DND-41 (cell line): ENCODE data around the gene JOSD2.

Experiments used
- ATAC-seq: fragments of 200-7000 bp; cut with Tn5 transposase; 3 replicates; pipeline ENCODE4 v1.9.1; 2021; ENCODE audit warnings: low read depth; ENCODE audit not compliant: insufficient read depth
- DNase-seq: peaks from one replicate; pipeline ENCODE4 v3.0.0-alpha.2; 2020
- H2AFZ ChIP-seq: 2 replicates; pipeline ENCODE4 v1.6.0; 2012; ENCODE audit warnings: low read depth, low read length
- H3K27ac ChIP-seq: 2 replicates; pipeline ENCODE4 v1.5.1; 2012; ENCODE audit warnings: low read length, inconsistent platforms
- H3K27me3 ChIP-seq: fragments of 200-600 bp; sonication (generic); 2 replicates; pipeline ENCODE4 v1.6.0; 2012; ENCODE audit warnings: low read length, mild to moderate bottlenecking, inconsistent platforms; ENCODE audit not compliant: insufficient read depth, poor library complexity
- H3K36me3 ChIP-seq: 2 replicates; pipeline ENCODE4 v1.5.1; 2012; ENCODE audit warnings: low read length, inconsistent platforms; ENCODE audit not compliant: insufficient read depth
- H3K4me1 ChIP-seq: 2 replicates; pipeline ENCODE4 v1.5.1; 2012; ENCODE audit warnings: mild to moderate bottlenecking, low read length; ENCODE audit not compliant: insufficient read depth
- H3K4me2 ChIP-seq: 2 replicates; pipeline ENCODE4 v1.6.0; 2012; ENCODE audit warnings: mild to moderate bottlenecking, moderate library complexity, low read length, inconsistent platforms; ENCODE audit not compliant: insufficient read depth
- H3K4me3 ChIP-seq, 2 experiments: fragments of 200-600 bp in 1 of 2; shearing (Covaris generic) in 1 of 2; 2 replicates each; pipeline ENCODE4 v1.5.1; 2012 to 2016; ENCODE audit warnings: inconsistent platforms in 2 of 2, low read length in 2 of 2, mild to moderate bottlenecking in 2 of 2, low read depth in 1 of 2, moderate library complexity in 1 of 2
- H3K79me2 ChIP-seq: 2 replicates; pipeline ENCODE4 v1.6.0; 2012; ENCODE audit warnings: low read length, inconsistent platforms; ENCODE audit not compliant: insufficient read depth
- H3K9ac ChIP-seq: 2 replicates; pipeline ENCODE4 v1.6.0; 2012; ENCODE audit warnings: low read depth, mild to moderate bottlenecking, inconsistent platforms, low read length, moderate library complexity
- H3K9me3 ChIP-seq: 2 replicates; pipeline ENCODE4 v1.5.1; 2012; ENCODE audit warnings: low read length, moderate library complexity, mild to moderate bottlenecking, inconsistent platforms; ENCODE audit not compliant: insufficient read depth, severe bottlenecking
- H4K20me1 ChIP-seq: 2 replicates; pipeline ENCODE4 v1.6.0; 2012; ENCODE audit warnings: low read length; ENCODE audit not compliant: insufficient read depth
- EZH2 ChIP-seq: IDR thresholded peaks from 3 replicates; pipeline ENCODE4 v1.6.1; 2012; ENCODE audit warnings: borderline replicate concordance, low read depth, mild to moderate bottlenecking, moderate library complexity, low read length, inconsistent platforms; ENCODE audit not compliant: severe bottlenecking
- TF ChIP-seq, protein P1 (sequence below): IDR thresholded peaks from 2 replicates; pipeline ENCODE4 v1.5.1; 2012; ENCODE audit warnings: borderline replicate concordance, low read length, moderate library complexity, mild to moderate bottlenecking; ENCODE audit not compliant: poor library complexity, severe bottlenecking; ENCODE audit errors: extremely low read depth

JOSD2 gene

GRCh38 chr19:50485284-50485955 lies 25.6 kb downstream of the JOSD2 start:
- no peaks in the 10 kb centered on the region for H4K20me1 ChIP-seq
- H3K4me1 ChIP-seq, result no peaks in the 10 kb centered on the region
- no peak overlapping the region for H2AFZ ChIP-seq
- no peaks in the 10 kb centered on the region for H3K9me3 ChIP-seq
- no peak overlapping the region for H3K9ac ChIP-seq
- no peaks in the 10 kb centered on the region for H3K27me3 ChIP-seq
- H3K79me2 ChIP-seq, result no peaks in the 10 kb centered on the region
- H3K36me3 ChIP-seq, result no peaks in the 10 kb centered on the region
- DNase-seq (no peak), ATAC-seq (no peak)
- no peak overlapping the region for H3K4me3 ChIP-seq
- TF ChIP-seq, protein P1, sequence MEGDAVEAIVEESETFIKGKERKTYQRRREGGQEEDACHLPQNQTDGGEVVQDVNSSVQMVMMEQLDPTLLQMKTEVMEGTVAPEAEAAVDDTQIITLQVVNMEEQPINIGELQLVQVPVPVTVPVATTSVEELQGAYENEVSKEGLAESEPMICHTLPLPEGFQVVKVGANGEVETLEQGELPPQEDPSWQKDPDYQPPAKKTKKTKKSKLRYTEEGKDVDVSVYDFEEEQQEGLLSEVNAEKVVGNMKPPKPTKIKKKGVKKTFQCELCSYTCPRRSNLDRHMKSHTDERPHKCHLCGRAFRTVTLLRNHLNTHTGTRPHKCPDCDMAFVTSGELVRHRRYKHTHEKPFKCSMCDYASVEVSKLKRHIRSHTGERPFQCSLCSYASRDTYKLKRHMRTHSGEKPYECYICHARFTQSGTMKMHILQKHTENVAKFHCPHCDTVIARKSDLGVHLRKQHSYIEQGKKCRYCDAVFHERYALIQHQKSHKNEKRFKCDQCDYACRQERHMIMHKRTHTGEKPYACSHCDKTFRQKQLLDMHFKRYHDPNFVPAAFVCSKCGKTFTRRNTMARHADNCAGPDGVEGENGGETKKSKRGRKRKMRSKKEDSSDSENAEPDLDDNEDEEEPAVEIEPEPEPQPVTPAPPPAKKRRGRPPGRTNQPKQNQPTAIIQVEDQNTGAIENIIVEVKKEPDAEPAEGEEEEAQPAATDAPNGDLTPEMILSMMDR, result no peak
- no peak for TF ChIP-seq EZH2
- H3K4me2 ChIP-seq, result no peak overlapping the region
- no peak overlapping the region for H3K27ac ChIP-seq

GRCh38 chr19:50482916-50483315 lies 28.1 kb downstream of the JOSD2 start:
- Histone ChIP-seq H4K20me1 (no peaks in the 10 kb centered on the region), H3K9ac (no peak overlapping the region), H3K4me2 (no peak overlapping the region), H3K4me3 (no peak overlapping the region), H3K36me3 (peaks cover 4% of the 10 kb centered on the region; the same call in 1 of the 2 replicates), H3K27me3 (no peaks in the 10 kb centered on the region), H3K79me2 (peaks cover 3% of the 10 kb centered on the region; the same call in 1 of the 2 replicates), H3K4me1 (no peaks in the 10 kb centered on the region), H2AFZ (no peak overlapping the region), H3K27ac (no peak overlapping the region), H3K9me3 (no peaks in the 10 kb centered on the region)
- DNase-seq (no peak), ATAC-seq (no peak)
- TF ChIP-seq, protein P1, result no peak
- no peak for TF ChIP-seq EZH2

GRCh38 chr19:50482271-50482855 lies 28.6 kb downstream of the JOSD2 start:
- ATAC-seq (no peak), DNase-seq (no peak)
- H3K4me1 ChIP-seq, result peaks cover 5% of the 10 kb centered on the region
- no peak overlapping the region for H3K27ac ChIP-seq
- peaks cover 4% of the 10 kb centered on the region; the same call in 1 of the 2 replicates for H3K36me3 ChIP-seq
- H3K4me3 ChIP-seq, result no peak overlapping the region
- H4K20me1 ChIP-seq, result no peaks in the 10 kb centered on the region
- H2AFZ ChIP-seq, result no peak overlapping the region
- H3K4me2 ChIP-seq, result no peak overlapping the region
- H3K27me3 ChIP-seq, result no peaks in the 10 kb centered on the region
- TF ChIP-seq, protein P1, result no peak
- TF ChIP-seq EZH2, result no peak
- H3K79me2 ChIP-seq, result peaks cover 8% of the 10 kb centered on the region; the same call in 1 of the 2 replicates
- no peak overlapping the region for H3K9ac ChIP-seq
- H3K9me3 ChIP-seq, result no peaks in the 10 kb centered on the region
